ENCODE results near the gene CCL28. TPM values are rescaled to one million over a fixed set of nuclear protein-coding genes. Genes with fewer than 3 reads are reported as not detected.

The CCL28 gene
- polyA plus RNA-seq, 2 of the 4 experiments (the other 2 are of a cell fraction) = 0.15 to 0.39 TPM

- POLR2A ChIA-PET = no interaction called here
- FAIRE-seq (no peak), DNase-seq (ENCODE audit: low read depth in 1 of 2, low spot score in 1 of 2) (peak in 1 of 2 experiments; percentile 17), ATAC-seq (peak; percentile 75 to 83)
- peak overlapping the region; percentile 47 to 50; a peak in 5 of 6 replicates for H3K27ac ChIP-seq
- CTCF ChIA-PET = interaction anchor here (4.2 to 7.3 kb wide), 2 partner anchors 7 to 88 kb away, joined by 20 to 55 read pairs; partner anchors contain the start of gene TMEM267
- 48% methylated on average over 51 of the region's 53 CpGs for whole genome bisulfite sequencing (ENCODE audit: missing lambda C conversion rate)
- TF ChIP-seq, protein P1, sequence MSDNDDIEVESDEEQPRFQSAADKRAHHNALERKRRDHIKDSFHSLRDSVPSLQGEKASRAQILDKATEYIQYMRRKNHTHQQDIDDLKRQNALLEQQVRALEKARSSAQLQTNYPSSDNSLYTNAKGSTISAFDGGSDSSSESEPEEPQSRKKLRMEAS (IDR thresholded peaks at IDR 0.05) = peak; percentile 78
- no peak for TF ChIP-seq TFCP2L1 (CRISPR knock-in tag; IDR thresholded peaks at IDR 0.05)
- peak; percentile 89 for TF ChIP-seq E2F6 (IDR thresholded peaks at IDR 0.05; ENCODE audit: borderline replicate concordance, low read depth)
- H3K9me3 ChIP-seq = no peaks in the 10 kb centered on the region
- H3K4me1 ChIP-seq = peaks cover 2% of the 10 kb centered on the region; the same call in 1 of the 3 replicates
- peak overlapping the region; percentile 71 for H3K4me2 ChIP-seq
- peak overlapping the region; percentile 37 for H3K4me3 ChIP-seq
These were observed 15.4 kb downstream of the CCL28 start for GRCh38 chr5:43396762-43397304.

- ChIA-PET CTCF (interaction anchor here (0.6 to 4.8 kb wide), 57 partner anchors 8 to 492 kb away, joined by 3 to 41 read pairs (median 5); partner anchors contain the start of genes ANXA2R, CCL28, HMGCS1 and TMEM267), POLR2A (interaction anchor here (1.3 to 2.4 kb wide), 2 partner anchors 93 to 269 kb away, joined by 5 to 11 read pairs; partner anchors contain the start of genes TMEM267 and ZNF131)
- TF ChIP-seq, protein P1 (IDR thresholded peaks at IDR 0.05) = no peak
- no peak for TF ChIP-seq NPAS2 (CRISPR knock-in tag; IDR thresholded peaks at IDR 0.05; ENCODE audit: borderline replicate concordance)
- TF ChIP-seq POLR2A (IDR thresholded peaks at IDR 0.05; ENCODE audit: low read length) = no peak
- no peak for TF ChIP-seq ZC3H11A (IDR thresholded peaks at IDR 0.05)
- TF ChIP-seq REST (IDR thresholded peaks at IDR 0.05) = no peak
- no peak for TF ChIP-seq EP300 (IDR thresholded peaks at IDR 0.05)
- TF ChIP-seq, protein P2, sequence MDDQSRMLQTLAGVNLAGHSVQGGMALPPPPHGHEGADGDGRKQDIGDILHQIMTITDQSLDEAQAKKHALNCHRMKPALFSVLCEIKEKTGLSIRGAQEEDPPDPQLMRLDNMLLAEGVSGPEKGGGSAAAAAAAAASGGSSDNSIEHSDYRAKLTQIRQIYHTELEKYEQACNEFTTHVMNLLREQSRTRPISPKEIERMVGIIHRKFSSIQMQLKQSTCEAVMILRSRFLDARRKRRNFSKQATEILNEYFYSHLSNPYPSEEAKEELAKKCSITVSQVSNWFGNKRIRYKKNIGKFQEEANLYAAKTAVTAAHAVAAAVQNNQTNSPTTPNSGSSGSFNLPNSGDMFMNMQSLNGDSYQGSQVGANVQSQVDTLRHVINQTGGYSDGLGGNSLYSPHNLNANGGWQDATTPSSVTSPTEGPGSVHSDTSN (IDR thresholded peaks at IDR 0.05) = no peak
- TF ChIP-seq RAD21 (conservative IDR thresholded peaks at IDR 0.05 in 1 of 2, IDR thresholded peaks at IDR 0.05 in 1 of 2) = no peak
- TF ChIP-seq, protein P3, sequence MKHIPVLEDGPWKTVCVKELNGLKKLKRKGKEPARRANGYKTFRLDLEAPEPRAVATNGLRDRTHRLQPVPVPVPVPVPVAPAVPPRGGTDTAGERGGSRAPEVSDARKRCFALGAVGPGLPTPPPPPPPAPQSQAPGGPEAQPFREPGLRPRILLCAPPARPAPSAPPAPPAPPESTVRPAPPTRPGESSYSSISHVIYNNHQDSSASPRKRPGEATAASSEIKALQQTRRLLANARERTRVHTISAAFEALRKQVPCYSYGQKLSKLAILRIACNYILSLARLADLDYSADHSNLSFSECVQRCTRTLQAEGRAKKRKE (CRISPR knock-in tag; IDR thresholded peaks at IDR 0.05; ENCODE audit: low read depth) = no peak
- no peak for TF ChIP-seq RARB (CRISPR knock-in tag; IDR thresholded peaks at IDR 0.05)
- TF ChIP-seq HDAC2 (IDR thresholded peaks at IDR 0.05) = no peak
- TF ChIP-seq POLR2AphosphoS2 (conservative IDR thresholded peaks at IDR 0.05; ENCODE audit: low read length) = no peak
- TF ChIP-seq ELK1 (IDR thresholded peaks at IDR 0.05; ENCODE audit: low read depth, low read length) = no peak
- TF ChIP-seq ESRRA (IDR thresholded peaks at IDR 0.05; ENCODE audit: borderline replicate concordance, low read length) = no peak
- H3K4me3 ChIP-seq = no peak overlapping the region
- ATAC-seq (no peak), FAIRE-seq (no peak), DNase-seq (ENCODE audit: low read depth in 1 of 2, low spot score in 1 of 2) (no peak)
- 93% methylated on average over 1 of the region's 1 CpG for WGBS (ENCODE audit: missing lambda C conversion rate)
- no peak overlapping the region for H3K4me2 ChIP-seq
- H3K9me3 ChIP-seq = no peaks in the 10 kb centered on the region
- peaks cover 8% of the 10 kb centered on the region; the same call in 1 of the 3 replicates for H3K4me1 ChIP-seq
- H3K27ac ChIP-seq = 0 out of 6 replicates have a peak overlapping the region, but pooled peaks of 1 of the 2 experiments have one; percentile 13
These were observed 21.7 kb downstream of the CCL28 start for GRCh38 chr5:43390471-43390870.
